ENCODE results near the gene FAM219B.

FAM219B gene

GRCh38 chr15:74873036-74873755, 33.5 kb downstream of the FAM219B start, which contains the start of gene SCAMP2:
Gene SCAMP2, minus strand, starts transcription at chr15:74873365. Its CDS starts 110 bp downstream, at chr15:74873255.
- Histone ChIP-seq H3K4me1 (ENCODE audit: insufficient read depth, low read length) (peaks cover 41% of the 10 kb centered on the region), H2AFZ (ENCODE audit: low read depth, low read length) (peak within 1 kb of the TSS; percentile 90), H3K9me3 (ENCODE audit: insufficient read depth, low read length, severe bottlenecking) (no peaks in the 10 kb centered on the region), H3K27ac (ENCODE audit: low read length) (peak within 1 kb of the TSS; percentile 91), H3K4me2 (ENCODE audit: insufficient read depth, low read length) (peak within 1 kb of the TSS; percentile 94), H4K20me1 (ENCODE audit: insufficient read depth, low read length) (peaks cover 24% of the 10 kb centered on the region), H3K9ac (ENCODE audit: low read depth, low read length) (peak within 1 kb of the TSS; percentile 74), H3K79me2 (ENCODE audit: insufficient read depth, low read length) (peaks cover 47% of the 10 kb centered on the region), H3K36me3 (ENCODE audit: insufficient read depth, low read length) (peaks cover 8% of the 10 kb centered on the region), H3K4me3 (ENCODE audit: low read depth in 1 of 2, low read length in 2 of 2) (peak within 1 kb of the TSS; percentile 92 to 99), H3K27me3 (ENCODE audit: insufficient read depth, low read length, poor library complexity) (no peaks in the 10 kb centered on the region)
- TF ChIP-seq EZH2 (IDR thresholded peaks at IDR 0.05; ENCODE audit: borderline replicate concordance, low read depth, low read length, severe bottlenecking) (no peak), CTCF (IDR thresholded peaks at IDR 0.05; ENCODE audit: borderline replicate concordance, extremely low read depth, low read length, poor library complexity, severe bottlenecking) (no peak)
- peak; percentile 97 for ATAC-seq (ENCODE audit: insufficient read depth, low read depth)
- DNase-seq = peak; percentile 92

GRCh38 chr15:74872702-74873035, 34.0 kb downstream of the FAM219B start:
- Histone ChIP-seq H3K4me1 (ENCODE audit: insufficient read depth, low read length) (peaks cover 41% of the 10 kb centered on the region), H3K79me2 (ENCODE audit: insufficient read depth, low read length) (peaks cover 52% of the 10 kb centered on the region), H3K4me2 (ENCODE audit: insufficient read depth, low read length) (peak overlapping the region; percentile 94), H3K27ac (ENCODE audit: low read length) (peak overlapping the region; percentile 91), H3K9me3 (ENCODE audit: insufficient read depth, low read length, severe bottlenecking) (no peaks in the 10 kb centered on the region), H2AFZ (ENCODE audit: low read depth, low read length) (peak overlapping the region; percentile 90), H4K20me1 (ENCODE audit: insufficient read depth, low read length) (peaks cover 24% of the 10 kb centered on the region), H3K36me3 (ENCODE audit: insufficient read depth, low read length) (peaks cover 13% of the 10 kb centered on the region), H3K27me3 (ENCODE audit: insufficient read depth, low read length, poor library complexity) (no peaks in the 10 kb centered on the region), H3K9ac (ENCODE audit: low read depth, low read length) (peak overlapping the region; percentile 74), H3K4me3 (ENCODE audit: low read depth in 1 of 2, low read length in 2 of 2) (peak overlapping the region; percentile 92 to 99)
- DNase-seq (no peak), ATAC-seq (ENCODE audit: insufficient read depth, low read depth) (no peak)
- no peak for TF ChIP-seq EZH2 (IDR thresholded peaks at IDR 0.05; ENCODE audit: borderline replicate concordance, low read depth, low read length, severe bottlenecking)
- no peak for TF ChIP-seq CTCF (IDR thresholded peaks at IDR 0.05; ENCODE audit: borderline replicate concordance, extremely low read depth, low read length, poor library complexity, severe bottlenecking)

- peaks cover 27% of the 10 kb centered on the region for H4K20me1 ChIP-seq (ENCODE audit: insufficient read depth, low read length)
- DNase-seq (no peak), ATAC-seq (ENCODE audit: insufficient read depth, low read depth) (no peak)
- peak overlapping the region; percentile 39 for H3K4me2 ChIP-seq (ENCODE audit: insufficient read depth, low read length)
- no peak overlapping the region; the same call in 1 of the 2 replicates for H3K27ac ChIP-seq (ENCODE audit: low read length)
- H3K79me2 ChIP-seq (ENCODE audit: insufficient read depth, low read length) = peaks cover 70% of the 10 kb centered on the region
- no peak overlapping the region for H2AFZ ChIP-seq (ENCODE audit: low read depth, low read length)
- peaks cover 41% of the 10 kb centered on the region for H3K4me1 ChIP-seq (ENCODE audit: insufficient read depth, low read length)
- H3K9ac ChIP-seq (ENCODE audit: low read depth, low read length) = 0 out of 2 replicates have a peak overlapping the region, but pooled peaks have one; percentile 28
- H3K27me3 ChIP-seq (ENCODE audit: insufficient read depth, low read length, poor library complexity) = no peaks in the 10 kb centered on the region
- peak overlapping the region in 1 of 2 experiments; percentile 1; a peak in 1 of 4 replicates for H3K4me3 ChIP-seq (ENCODE audit: low read depth in 1 of 2, low read length in 2 of 2)
- H3K36me3 ChIP-seq (ENCODE audit: insufficient read depth, low read length) = peaks cover 20% of the 10 kb centered on the region
- no peaks in the 10 kb centered on the region for H3K9me3 ChIP-seq (ENCODE audit: insufficient read depth, low read length, severe bottlenecking)
- TF ChIP-seq EZH2 (IDR thresholded peaks at IDR 0.05; ENCODE audit: borderline replicate concordance, low read depth, low read length, severe bottlenecking) (no peak), CTCF (IDR thresholded peaks at IDR 0.05; ENCODE audit: borderline replicate concordance, extremely low read depth, low read length, poor library complexity, severe bottlenecking) (no peak)
These were observed 36.0 kb downstream of the FAM219B start for GRCh38 chr15:74870436-74871215.
